GM19395 (cell line): Measurements from ENCODE around the gene ZNF625.

ENCODE experiments used
- ATAC-seq: cut with Tn5 transposase; IDR thresholded peaks from one replicate; pipeline ENCODE4 v1.9.1; 2021; ENCODE audit warnings: mild to moderate bottlenecking, moderate library complexity; ENCODE audit not compliant: unreplicated experiment

Gene ZNF625

DNA sequence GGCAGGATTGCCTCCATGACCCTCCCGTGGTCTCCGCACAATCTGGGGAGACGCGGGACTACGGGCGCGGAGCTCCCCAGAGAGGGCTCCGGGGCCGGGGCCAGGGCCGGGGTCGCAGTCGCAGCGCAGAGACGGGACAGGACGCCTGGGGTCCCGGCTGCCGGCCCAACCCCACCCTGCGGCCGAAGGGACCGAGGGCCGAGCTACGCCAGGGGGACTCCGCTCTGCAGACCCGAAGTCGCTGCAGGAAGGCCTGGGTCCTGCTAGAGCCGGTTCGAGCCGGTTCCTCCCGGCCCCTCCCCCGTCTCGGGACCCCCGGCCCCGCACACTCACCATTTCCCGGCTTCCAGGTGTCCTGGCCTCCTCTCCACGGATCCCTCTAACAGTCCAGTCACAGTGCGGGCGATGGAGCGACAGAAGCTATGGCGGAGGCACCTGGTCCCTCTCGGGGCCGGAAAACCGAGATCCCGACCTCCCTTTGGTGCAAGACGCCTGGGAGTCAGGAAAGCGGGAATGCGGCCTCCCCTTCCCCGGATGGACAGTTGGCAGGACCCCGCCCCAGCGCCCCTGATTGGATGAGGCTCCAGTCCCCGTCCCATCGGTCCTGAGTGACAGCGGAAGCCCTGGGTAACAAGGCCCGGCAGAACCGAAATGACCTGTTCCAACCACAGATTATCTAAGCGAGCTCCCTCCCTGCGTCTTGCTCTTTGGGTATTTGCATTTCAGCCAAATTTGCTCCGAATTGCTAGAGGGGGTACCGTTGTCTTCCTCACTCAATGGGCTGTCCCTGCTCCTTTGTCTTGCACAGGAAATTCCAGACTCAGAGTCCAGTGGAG lies at the start of gene ZNF625:
Gene ZNF625, minus strand, starts transcription at position 512 of the 836 bp plus-strand sequence. Its CDS starts 176 bp downstream, at position 336.
- peak; percentile 65 for ATAC-seq

DNA sequence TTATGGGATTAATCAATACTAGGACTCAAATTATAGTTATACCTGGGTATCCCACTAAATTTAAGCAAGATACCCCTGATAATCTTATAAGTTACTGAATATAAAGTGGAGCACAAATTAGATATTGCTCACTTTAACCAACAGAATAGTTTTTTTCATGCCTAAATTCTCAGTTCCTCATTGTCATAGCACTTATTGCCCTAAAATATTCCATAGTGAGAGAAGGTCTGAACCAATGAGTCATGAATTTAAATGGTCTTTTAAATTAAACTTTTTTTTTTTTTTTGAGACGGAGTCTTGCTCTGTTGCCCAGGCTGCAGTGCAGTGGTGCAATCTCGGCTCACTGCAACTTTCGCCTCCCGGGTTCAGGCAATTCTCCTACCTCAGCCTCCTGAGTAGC lies 48.8 kb upstream of the ZNF625 start:
- ATAC-seq: no peak

DNA sequence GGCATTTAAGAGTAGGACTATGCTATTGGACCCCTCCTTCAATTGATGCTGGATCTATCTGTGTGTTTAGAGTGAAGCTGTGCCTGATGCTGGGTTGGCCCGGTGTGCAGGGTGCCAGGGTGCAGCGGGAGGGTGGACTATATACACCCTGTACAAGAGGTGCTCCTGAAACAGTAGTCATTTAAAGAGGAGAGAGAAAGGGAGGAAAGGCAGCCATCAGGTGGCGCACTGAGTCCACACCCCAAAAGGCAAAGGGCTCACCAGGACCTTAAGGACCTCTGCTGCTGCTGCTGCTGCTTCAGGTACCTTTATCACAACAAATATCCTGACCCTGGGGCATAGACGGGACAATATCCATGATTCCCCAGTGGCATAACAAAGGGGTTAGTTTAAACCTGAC lies 45.7 kb upstream of the ZNF625 start:
- ATAC-seq: no peak

GRCh38 chr19:12199757-12200419 lies 43.4 kb upstream of the ZNF625 start:
- no peak for ATAC-seq

- no peak for ATAC-seq
These were observed 41.6 kb upstream of the ZNF625 start for GRCh38 chr19:12198136-12198535.

DNA sequence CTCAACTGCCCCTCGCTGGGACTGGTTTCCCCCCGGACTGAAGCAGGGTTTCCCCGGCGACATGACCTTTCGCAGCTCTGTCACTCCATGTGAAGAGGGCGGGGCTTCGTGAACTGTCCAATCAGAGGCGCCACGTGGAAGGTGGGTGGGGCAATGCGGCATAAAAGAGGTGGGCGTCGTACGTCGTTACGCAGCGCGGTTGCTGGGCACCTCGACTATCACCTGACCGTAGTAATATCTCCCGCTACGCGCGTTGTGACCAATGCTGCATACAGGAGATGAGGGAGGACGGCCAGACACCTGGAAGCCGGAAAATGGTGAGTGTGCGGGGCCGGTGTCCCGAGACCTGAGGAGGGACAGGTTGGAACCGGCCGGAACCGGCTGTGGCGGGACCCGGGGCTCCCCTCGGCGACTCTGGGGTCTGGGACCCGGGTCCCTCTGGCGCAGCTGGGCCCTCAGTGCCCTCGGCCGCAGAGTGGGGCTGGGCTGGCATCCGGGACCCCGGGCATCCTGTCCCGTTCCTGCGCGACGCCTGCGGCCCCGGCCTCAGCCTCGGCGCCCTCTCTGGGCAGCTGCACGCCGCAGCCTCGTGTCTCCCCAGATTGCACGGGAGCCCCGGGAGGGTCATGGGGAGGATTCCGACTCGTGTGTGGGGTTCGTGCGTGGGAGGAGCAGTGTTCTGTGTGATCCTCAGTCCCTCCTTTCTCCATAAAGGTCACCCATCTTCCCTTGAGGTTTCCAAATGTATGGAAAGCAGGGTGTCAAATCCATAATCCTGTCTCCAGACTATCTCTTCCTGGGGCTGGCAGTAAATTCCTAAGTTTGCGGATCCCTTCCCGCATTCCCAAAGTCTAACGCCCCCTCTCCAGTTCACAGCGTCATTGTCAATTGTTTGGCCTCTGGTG lies 38.5 kb upstream of the ZNF625 start:
- no peak for ATAC-seq

DNA sequence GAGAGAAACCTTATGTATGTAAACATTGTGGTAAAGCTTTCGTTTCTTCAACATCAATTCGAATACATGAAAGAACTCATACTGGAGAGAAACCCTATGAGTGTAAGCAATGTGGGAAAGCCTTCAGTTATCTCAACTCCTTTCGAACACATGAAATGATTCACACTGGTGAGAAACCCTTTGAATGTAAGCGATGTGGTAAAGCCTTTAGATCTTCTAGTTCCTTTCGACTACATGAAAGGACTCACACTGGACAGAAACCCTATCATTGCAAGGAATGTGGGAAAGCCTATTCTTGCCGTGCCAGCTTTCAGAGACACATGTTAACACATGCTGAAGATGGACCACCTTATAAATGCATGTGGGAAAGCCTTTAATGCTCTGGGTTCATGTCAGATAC lies 31.1 kb upstream of the ZNF625 start:
- no peak for ATAC-seq

GRCh38 chr19:12180377-12180776 lies 23.8 kb upstream of the ZNF625 start:
- ATAC-seq: no peak

- ATAC-seq: no peak
These were observed 10.1 kb upstream of the ZNF625 start for GRCh38 chr19:12166626-12167025.

- no peak for ATAC-seq
These were observed 7.3 kb upstream of the ZNF625 start for GRCh38 chr19:12163826-12164225.

DNA sequence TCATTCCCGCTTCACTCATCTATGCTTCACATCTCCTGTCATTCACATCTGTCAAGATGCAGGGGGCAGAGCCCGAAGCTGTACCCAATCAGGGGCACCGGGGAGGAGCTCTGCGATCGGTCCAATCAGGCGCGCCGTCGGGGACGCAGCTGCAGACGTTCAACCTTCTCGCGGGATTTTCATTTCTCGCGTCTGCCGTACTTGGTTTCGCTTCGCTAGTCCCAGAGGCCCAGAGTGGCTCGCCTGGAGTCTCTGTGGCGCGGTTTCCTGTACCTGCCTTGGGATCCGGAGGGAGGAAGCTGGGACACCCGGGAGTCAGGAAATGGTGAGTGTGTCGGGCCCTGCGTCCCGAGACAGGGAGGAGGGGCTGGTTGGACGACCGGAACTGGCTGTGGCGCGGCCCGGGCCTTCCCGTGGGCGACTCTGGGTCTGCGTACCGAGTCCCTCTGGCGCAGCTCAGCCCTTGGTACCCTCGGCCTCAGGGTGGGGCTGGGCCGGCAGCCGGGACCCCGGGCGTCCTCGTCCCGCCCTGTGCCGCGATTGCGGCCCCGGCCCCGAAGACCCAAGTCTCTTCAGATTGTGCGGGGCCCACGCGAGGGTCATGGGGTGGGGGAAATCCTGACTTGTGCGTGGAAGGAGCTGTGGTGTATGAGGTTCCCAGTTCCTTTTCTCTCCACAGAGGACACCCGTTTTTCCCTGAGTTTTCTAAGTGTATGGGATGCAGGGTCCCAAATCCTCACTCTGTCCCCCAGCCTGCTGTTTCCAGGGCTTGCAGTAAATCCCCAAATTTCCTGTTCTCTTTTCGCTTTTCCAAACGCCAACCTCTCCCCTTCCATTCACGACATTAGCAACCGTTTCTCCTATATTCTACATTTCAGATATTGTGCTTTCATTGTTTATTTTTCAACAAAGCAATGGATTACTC lies 6.6 kb upstream of the ZNF625 start, which contains the start of gene ZNF136:
Gene ZNF136, plus strand, starts transcription at position 215 of the 925 bp plus-strand sequence. Its CDS starts 108 bp downstream, at position 323.
- peak; percentile 97 for ATAC-seq

- no peak for ATAC-seq
These were observed 6.0 kb upstream of the ZNF625 start for GRCh38 chr19:12162513-12162881.

GRCh38 chr19:12159773-12160414 lies 3.4 kb upstream of the ZNF625 start:
- ATAC-seq: no peak

DNA sequence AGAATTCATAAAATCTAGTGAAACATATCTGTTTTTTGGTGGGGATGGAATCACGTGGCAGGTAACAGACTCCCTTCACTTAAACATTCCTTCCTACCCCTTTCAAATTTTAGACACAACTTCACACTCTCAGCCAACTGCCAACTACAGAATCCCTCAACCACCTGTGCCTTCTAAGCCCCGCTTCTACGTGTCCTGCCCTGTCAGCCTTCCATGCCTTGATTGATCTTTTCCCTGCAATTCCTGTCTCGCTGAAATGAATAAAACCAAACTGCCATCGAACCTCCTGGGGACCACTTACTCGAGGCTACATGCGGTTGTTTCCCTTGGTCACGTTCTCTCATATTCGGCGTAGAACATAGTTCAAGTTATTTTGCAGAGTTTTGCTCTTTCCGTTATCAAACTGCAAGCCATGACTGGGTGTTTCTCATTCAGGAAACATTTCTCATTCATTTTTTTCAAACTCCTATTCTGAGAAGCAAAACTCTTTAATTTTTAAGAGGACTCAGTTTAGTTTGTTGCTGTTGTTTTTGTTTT lies 1.1 kb downstream of the ZNF625 start:
- ATAC-seq: no peak

GRCh38 chr19:12145348-12145747 lies 11.2 kb downstream of the ZNF625 start:
- ATAC-seq: no peak

GRCh38 chr19:12141405-12141736 lies 15.2 kb downstream of the ZNF625 start:
- ATAC-seq: no peak

DNA sequence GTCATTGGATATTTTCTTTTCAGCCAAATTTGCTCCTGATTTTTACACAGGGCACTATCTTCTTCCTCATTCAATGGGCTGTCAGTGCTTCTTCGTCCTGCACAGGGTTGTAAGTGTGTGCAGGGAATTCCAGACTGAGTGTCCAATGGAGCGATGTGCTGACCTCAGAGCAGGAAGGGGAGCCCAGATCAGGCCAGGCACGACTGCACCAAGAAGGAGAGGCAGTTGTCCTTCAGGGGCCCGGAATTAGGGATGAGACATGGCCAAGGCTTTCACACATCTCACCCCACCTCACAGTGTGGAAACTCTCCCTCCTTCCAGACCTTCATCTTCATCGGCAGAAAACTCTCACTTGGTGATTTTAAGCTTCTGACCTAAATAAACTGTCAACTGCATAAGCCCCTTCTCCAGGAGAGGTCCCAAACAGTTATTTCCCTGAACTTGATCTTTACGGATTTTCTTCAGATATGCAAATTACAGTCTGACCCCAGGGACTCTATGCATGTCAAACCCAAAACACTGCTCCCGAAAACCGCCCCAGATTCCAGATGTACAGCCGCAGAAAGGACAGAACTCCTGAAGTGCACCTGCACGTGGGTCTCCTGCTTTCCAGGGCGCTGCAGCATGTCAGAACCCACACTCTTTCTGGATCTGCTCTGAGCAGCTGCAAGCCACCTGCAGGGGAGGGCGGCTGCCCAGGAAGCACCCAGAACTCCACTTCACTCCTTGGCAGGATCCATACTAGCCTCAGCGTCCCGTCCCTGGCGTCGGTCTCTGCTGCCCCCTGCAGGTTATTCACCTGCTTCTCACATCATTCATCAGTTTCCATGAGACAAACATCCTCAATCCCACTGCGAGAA lies 15.8 kb downstream of the ZNF625 start:
- peak; percentile 19 for ATAC-seq

GRCh38 chr19:12139885-12140544 lies 16.5 kb downstream of the ZNF625 start, which contains the start of gene ZNF20:
TSS of gene ZNF20 (minus strand) at chr19:12140350. CDS start at chr19:12140182, 168 bp downstream.
- peak; percentile 87 for ATAC-seq
